T-helper 2 cell treated with Interferon-gamma antibody and Interleukin-4, amounts not matched to agents 5 μg/mL and 100 μg/mL, for 36 hours (primary cell): ENCODE results near the gene ACER3.
"Not testable (repeated sequence)": the region's sequence is repeated elsewhere in the genome, so short reads cannot be mapped to it uniquely, and the experiment has no call there.

Source experiments
- DNase-seq: peaks from one replicate; pipeline ENCODE4 v3.0.0; 2021; ENCODE audit warnings: low spot score
- H3K27ac Mint-ChIP-seq: one replicate; pipeline ENCODE4 v1.8.0; 2021; ENCODE audit warnings: mild to moderate bottlenecking, mixed read lengths
- H3K27me3 Mint-ChIP-seq: one replicate; pipeline ENCODE4 v1.8.0; 2021; ENCODE audit warnings: low read depth, mixed read lengths
- H3K36me3 Mint-ChIP-seq: one replicate; pipeline ENCODE4 v1.8.0; 2021; ENCODE audit warnings: low read depth, mixed read lengths
- H3K4me1 Mint-ChIP-seq: one replicate; pipeline ENCODE4 v1.8.0; 2021; ENCODE audit warnings: low read depth, mixed read lengths
- H3K4me3 Mint-ChIP-seq: one replicate; pipeline ENCODE4 v1.8.0; 2022; ENCODE audit warnings: mild to moderate bottlenecking, moderate library complexity, mixed read lengths
- H3K9me3 Mint-ChIP-seq: one replicate; pipeline ENCODE4 v1.8.0; 2021; ENCODE audit warnings: mixed read lengths

The ACER3 gene

GRCh38 chr11:76987203-76987602, 126.5 kb downstream of the ACER3 start:
- no peak overlapping the region for H3K4me3 Mint-ChIP-seq
- no peaks in the 10 kb centered on the region for H3K9me3 Mint-ChIP-seq
- H3K27me3 Mint-ChIP-seq = no peaks in the 10 kb centered on the region
- H3K4me1 Mint-ChIP-seq = no peaks in the 10 kb centered on the region
- no peak overlapping the region for H3K27ac Mint-ChIP-seq
- no peaks in the 10 kb centered on the region for H3K36me3 Mint-ChIP-seq
- no peak for DNase-seq

GRCh38 chr11:76990628-76991027, 129.9 kb downstream of the ACER3 start:
- DNase-seq = no peak
- no peaks in the 10 kb centered on the region for H3K4me1 Mint-ChIP-seq
- no peaks in the 10 kb centered on the region for H3K27me3 Mint-ChIP-seq
- no peak overlapping the region for H3K27ac Mint-ChIP-seq
- H3K4me3 Mint-ChIP-seq = no peak overlapping the region
- H3K9me3 Mint-ChIP-seq = no peaks in the 10 kb centered on the region
- no peaks in the 10 kb centered on the region for H3K36me3 Mint-ChIP-seq

- H3K4me3 Mint-ChIP-seq = no peak overlapping the region
- peaks cover 2% of the 10 kb centered on the region for H3K36me3 Mint-ChIP-seq
- H3K9me3 Mint-ChIP-seq = no peaks in the 10 kb centered on the region
- peaks cover 8% of the 10 kb centered on the region for H3K4me1 Mint-ChIP-seq
- DNase-seq = no peak
- H3K27ac Mint-ChIP-seq = no peak overlapping the region
- H3K27me3 Mint-ChIP-seq = no peaks in the 10 kb centered on the region
These were observed 134.4 kb downstream of the ACER3 start for GRCh38 chr11:76995081-76995576.

GRCh38 chr11:76997512-76997911, 136.8 kb downstream of the ACER3 start:
- peaks cover 8% of the 10 kb centered on the region for H3K4me1 Mint-ChIP-seq
- no peaks in the 10 kb centered on the region for H3K27me3 Mint-ChIP-seq
- no peak overlapping the region for H3K4me3 Mint-ChIP-seq
- no peak for DNase-seq
- no peaks in the 10 kb centered on the region for H3K9me3 Mint-ChIP-seq
- H3K36me3 Mint-ChIP-seq = peaks cover 2% of the 10 kb centered on the region
- H3K27ac Mint-ChIP-seq = no peak overlapping the region

GRCh38 chr11:76999597-76999996, 138.9 kb downstream of the ACER3 start:
- no peaks in the 10 kb centered on the region for H3K27me3 Mint-ChIP-seq
- no peaks in the 10 kb centered on the region for H3K9me3 Mint-ChIP-seq
- H3K4me1 Mint-ChIP-seq = peaks cover 8% of the 10 kb centered on the region
- no peak for DNase-seq
- H3K36me3 Mint-ChIP-seq = peaks cover 4% of the 10 kb centered on the region
- no peak overlapping the region for H3K4me3 Mint-ChIP-seq
- no peak overlapping the region for H3K27ac Mint-ChIP-seq

GRCh38 chr11:77001613-77002012, 140.9 kb downstream of the ACER3 start:
- peaks cover 8% of the 10 kb centered on the region for H3K4me1 Mint-ChIP-seq

GRCh38 chr11:77002776-77003175, 142.1 kb downstream of the ACER3 start:
- Mint-ChIP-seq H3K4me1 (peaks cover 3% of the 10 kb centered on the region), H3K27ac (no peak overlapping the region), H3K4me3 (no peak overlapping the region), H3K27me3 (no peaks in the 10 kb centered on the region), H3K36me3 (peaks cover 8% of the 10 kb centered on the region), H3K9me3 (peaks cover 5% of the 10 kb centered on the region)
- DNase-seq = no peak

More at GRCh38 chr11:77001613-77002012, 140.9 kb downstream of the ACER3 start:
- no peak for DNase-seq
- H3K4me3 Mint-ChIP-seq = no peak overlapping the region
- peaks cover 6% of the 10 kb centered on the region for H3K36me3 Mint-ChIP-seq
- H3K27me3 Mint-ChIP-seq = no peaks in the 10 kb centered on the region
- no peak overlapping the region for H3K27ac Mint-ChIP-seq
- peaks cover 4% of the 10 kb centered on the region for H3K9me3 Mint-ChIP-seq

GRCh38 chr11:77003963-77004362, 143.2 kb downstream of the ACER3 start:
- Mint-ChIP-seq H3K27me3 (no peaks in the 10 kb centered on the region), H3K9me3 (peaks cover 5% of the 10 kb centered on the region), H3K4me1 (no peaks in the 10 kb centered on the region), H3K4me3 (no peak overlapping the region), H3K27ac (no peak overlapping the region), H3K36me3 (peaks cover 8% of the 10 kb centered on the region)
- DNase-seq = no peak

GRCh38 chr11:77009533-77010160, 148.9 kb downstream of the ACER3 start:
- no peaks in the 10 kb centered on the region for H3K27me3 Mint-ChIP-seq
- peaks cover 5% of the 10 kb centered on the region for H3K9me3 Mint-ChIP-seq
- no peaks in the 10 kb centered on the region for H3K4me1 Mint-ChIP-seq
- DNase-seq = no peak
- H3K36me3 Mint-ChIP-seq = peaks cover 6% of the 10 kb centered on the region
- no peak overlapping the region for H3K27ac Mint-ChIP-seq
- H3K4me3 Mint-ChIP-seq = no peak overlapping the region

- no peak for DNase-seq
- H3K4me1 Mint-ChIP-seq = peaks cover 10% of the 10 kb centered on the region
- no peak overlapping the region for H3K4me3 Mint-ChIP-seq
- no peak overlapping the region for H3K27ac Mint-ChIP-seq
- no peaks in the 10 kb centered on the region for H3K9me3 Mint-ChIP-seq
- peaks cover 17% of the 10 kb centered on the region for H3K36me3 Mint-ChIP-seq
- no peaks in the 10 kb centered on the region for H3K27me3 Mint-ChIP-seq
These were observed 154.0 kb downstream of the ACER3 start for GRCh38 chr11:77014669-77015068.

GRCh38 chr11:77018396-77018924, 157.7 kb downstream of the ACER3 start:
- H3K27ac Mint-ChIP-seq, H3K27me3 Mint-ChIP-seq: not testable (repeated sequence)

GRCh38 chr11:77019976-77020595, 159.4 kb downstream of the ACER3 start:
- DNase-seq = no peak
- H3K9me3 Mint-ChIP-seq = no peaks in the 10 kb centered on the region
- H3K36me3 Mint-ChIP-seq = peaks cover 20% of the 10 kb centered on the region
- H3K27ac Mint-ChIP-seq = no peak overlapping the region
- H3K4me1 Mint-ChIP-seq = peaks cover 14% of the 10 kb centered on the region
- H3K4me3 Mint-ChIP-seq = no peak overlapping the region
- no peaks in the 10 kb centered on the region for H3K27me3 Mint-ChIP-seq

More at GRCh38 chr11:77018396-77018924, 157.7 kb downstream of the ACER3 start:
- H3K4me3 Mint-ChIP-seq, DNase-seq, H3K9me3 Mint-ChIP-seq: not testable (repeated sequence)
- Mint-ChIP-seq H3K4me1 (peaks cover 14% of the 10 kb centered on the region), H3K36me3 (peaks cover 20% of the 10 kb centered on the region)

GRCh38 chr11:77020734-77021133, 160.0 kb downstream of the ACER3 start:
- peaks cover 14% of the 10 kb centered on the region for H3K4me1 Mint-ChIP-seq
- peaks cover 20% of the 10 kb centered on the region for H3K36me3 Mint-ChIP-seq
- no peaks in the 10 kb centered on the region for H3K9me3 Mint-ChIP-seq
- H3K27ac Mint-ChIP-seq = no peak overlapping the region
- DNase-seq = no peak
- no peak overlapping the region for H3K4me3 Mint-ChIP-seq
- no peaks in the 10 kb centered on the region for H3K27me3 Mint-ChIP-seq

- H3K9me3 Mint-ChIP-seq = no peaks in the 10 kb centered on the region
- no peak overlapping the region for H3K27ac Mint-ChIP-seq
- H3K36me3 Mint-ChIP-seq = peaks cover 2% of the 10 kb centered on the region
- no peak for DNase-seq
- H3K4me1 Mint-ChIP-seq = peaks cover 4% of the 10 kb centered on the region
- H3K4me3 Mint-ChIP-seq = no peak overlapping the region
- peaks cover 3% of the 10 kb centered on the region for H3K27me3 Mint-ChIP-seq
These were observed 164.0 kb downstream of the ACER3 start for GRCh38 chr11:77024745-77025144.
